B cell (primary cell): Measurements from ENCODE around the gene PLTP.

Experiments
- CTCF ChIP-seq: fragments of 200-600 bp; IDR thresholded peaks from one replicate; pipeline ENCODE4 v1.8.0; 2022; ENCODE audit warnings: antibody characterized with exemption, mild to moderate bottlenecking
- EZH2 ChIP-seq: IDR thresholded peaks from 2 replicates; pipeline ENCODE4 v1.6.1; 2012; ENCODE audit warnings: borderline replicate concordance, low read depth, mild to moderate bottlenecking, moderate library complexity, low read length; ENCODE audit not compliant: insufficient read depth, poor library complexity, severe bottlenecking

GRCh38 chr20:45912344-45912682 is 358 bp upstream of the PLTP start:
- TF ChIP-seq CTCF (no peak), EZH2 (no peak)
